GM12892 (cell line): ENCODE results near the gene ABR.

ENCODE experiments used
- POLR2AphosphoS5 ChIP-seq: IDR thresholded peaks from 2 replicates; pipeline ENCODE4 v1.6.1; 2011; ENCODE audit warnings: low read depth, low read length, control low read depth
- TAF1 ChIP-seq: IDR thresholded peaks from 2 replicates; pipeline ENCODE4 v1.6.1; 2011; ENCODE audit warnings: low read depth, mild to moderate bottlenecking, control low read depth, low read length, borderline replicate concordance

DNA sequence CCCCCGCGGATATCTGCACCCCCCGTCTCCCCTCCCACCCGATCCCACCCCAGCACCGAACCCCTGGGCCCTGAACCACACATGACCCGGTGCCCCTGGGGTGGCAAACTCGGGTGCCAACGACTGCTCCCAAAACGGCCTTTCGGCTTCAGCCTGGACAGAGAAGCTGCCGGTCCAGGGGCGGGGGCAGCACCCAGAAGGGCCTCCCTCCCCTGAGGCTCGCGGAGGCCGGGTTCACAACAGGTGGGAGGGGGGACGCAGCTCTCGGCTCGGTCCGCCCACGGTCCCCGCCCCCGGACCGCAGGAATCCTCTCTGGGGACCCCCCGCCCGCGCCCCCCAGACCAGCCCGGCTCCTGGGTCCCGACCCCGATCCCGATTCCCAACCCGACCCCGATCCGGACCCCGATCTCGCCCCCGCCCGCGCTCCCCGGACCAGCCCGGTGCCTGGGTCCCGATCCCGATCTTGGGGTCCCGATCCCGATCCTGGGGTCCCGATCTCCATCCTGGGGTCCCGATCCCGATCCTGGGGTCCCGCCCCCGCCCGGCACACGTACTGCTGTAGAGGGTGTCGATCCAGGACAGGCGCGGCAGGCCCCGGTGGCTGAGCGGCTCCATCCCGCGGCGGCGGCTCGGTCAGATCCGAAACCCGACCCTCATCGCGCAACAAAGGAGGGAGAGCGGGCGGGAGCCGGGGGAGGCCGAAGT, 516 bp downstream of the ABR start:
- TF ChIP-seq POLR2AphosphoS5 (no peak), TAF1 (no peak)
